NCI-H1105 (cell line): ENCODE results near the gene LEMD2.

Source experiments
- DNase-seq: peaks from one replicate; lab custom pipeline; 2025; lab: John Stamatoyannopoulos, UW

Gene LEMD2

GRCh38 chr6:33756211-33756954 lies 32.5 kb downstream of the LEMD2 start:
- no peak for DNase-seq

GRCh38 chr6:33755070-33755869 lies 33.7 kb downstream of the LEMD2 start:
- peak; percentile 21 for DNase-seq

DNA sequence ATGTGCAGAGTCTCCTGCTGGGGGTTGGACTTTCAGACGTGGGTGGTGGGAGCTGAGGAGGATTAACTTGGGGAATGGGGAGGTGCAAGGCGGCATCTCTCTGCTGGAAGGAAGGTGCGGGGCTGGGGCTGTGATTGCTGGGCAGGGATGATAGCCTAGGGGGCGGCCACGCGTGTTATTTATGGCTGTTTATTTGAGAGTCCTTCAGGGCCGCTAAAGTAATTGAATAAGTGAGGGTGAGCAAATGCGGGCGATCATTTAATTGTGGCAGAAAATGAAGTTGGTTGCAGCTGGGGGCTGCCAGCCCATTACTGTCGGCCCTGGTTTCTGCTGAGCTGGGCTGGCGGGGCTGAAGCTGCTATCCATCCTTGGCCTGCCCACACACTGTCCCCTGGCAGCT lies 34.7 kb downstream of the LEMD2 start:
- no peak for DNase-seq

- DNase-seq, result no peak
These were observed 36.3 kb downstream of the LEMD2 start for GRCh38 chr6:33752646-33753015.

DNA sequence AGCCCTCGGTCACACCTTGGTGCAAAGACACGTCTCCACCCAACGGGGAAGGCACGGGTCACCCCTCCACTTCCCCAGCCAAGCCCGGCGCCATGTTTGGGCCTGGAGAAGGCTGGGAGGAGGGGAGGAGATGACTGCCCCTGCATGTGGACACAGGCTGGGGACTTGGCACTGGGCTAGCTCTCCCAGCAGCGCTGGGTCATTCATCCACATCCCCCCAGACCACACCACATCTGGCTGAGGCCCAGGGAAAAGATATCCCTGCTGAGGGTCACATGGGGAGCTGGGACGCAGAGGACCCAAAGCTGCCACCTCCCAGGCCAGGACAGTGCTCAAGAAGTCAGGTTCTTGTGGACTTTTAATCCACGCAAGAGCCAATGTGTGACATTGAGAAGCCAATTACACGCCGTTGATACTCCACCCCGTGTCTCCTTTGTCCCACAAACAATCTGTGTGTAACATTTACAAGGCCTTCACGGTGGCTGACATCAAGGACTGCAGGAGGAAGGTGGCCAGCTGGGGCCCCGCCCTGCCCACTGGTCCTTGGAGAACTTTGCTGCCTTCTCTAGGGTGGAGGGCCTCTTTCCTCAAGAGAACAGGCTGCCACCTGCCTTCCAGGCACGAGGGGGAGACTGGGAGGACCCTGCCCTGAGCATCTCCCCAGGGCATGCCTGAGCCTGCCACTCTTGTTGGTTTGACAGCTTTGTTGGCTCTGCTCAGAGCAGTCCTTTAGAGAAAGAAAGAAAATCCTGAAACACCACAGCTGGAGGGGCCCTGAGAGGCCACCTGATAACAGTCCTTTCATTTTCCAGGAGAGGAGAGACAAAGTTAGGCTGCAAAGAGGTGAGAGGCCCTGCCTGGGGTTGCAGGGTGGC lies 36.9 kb downstream of the LEMD2 start:
- peak; percentile 91 for DNase-seq

GRCh38 chr6:33750244-33750991 lies 38.5 kb downstream of the LEMD2 start:
- no peak for DNase-seq

DNA sequence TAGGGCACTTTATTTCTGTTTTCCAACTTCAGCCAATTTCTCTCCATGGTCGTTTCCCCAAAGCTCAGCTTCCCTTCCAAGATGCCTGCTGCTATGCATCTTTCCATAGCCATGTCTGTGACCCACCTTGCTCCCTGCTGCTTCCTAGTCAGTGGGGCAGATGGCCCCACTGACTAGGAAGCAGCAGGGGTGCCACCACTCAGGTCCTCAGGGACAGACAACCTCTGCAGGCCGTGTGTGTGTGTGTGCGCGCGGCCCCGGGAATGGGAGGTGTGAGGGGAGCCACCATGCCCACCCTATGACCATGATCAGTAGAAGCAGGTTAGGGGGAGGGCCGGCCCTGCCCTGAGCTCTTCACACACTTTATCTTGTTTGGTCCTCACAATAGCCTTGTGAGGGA lies 39.5 kb downstream of the LEMD2 start:
- DNase-seq, result no peak

- no peak for DNase-seq
These were observed 40.1 kb downstream of the LEMD2 start for GRCh38 chr6:33748841-33749240.

DNA sequence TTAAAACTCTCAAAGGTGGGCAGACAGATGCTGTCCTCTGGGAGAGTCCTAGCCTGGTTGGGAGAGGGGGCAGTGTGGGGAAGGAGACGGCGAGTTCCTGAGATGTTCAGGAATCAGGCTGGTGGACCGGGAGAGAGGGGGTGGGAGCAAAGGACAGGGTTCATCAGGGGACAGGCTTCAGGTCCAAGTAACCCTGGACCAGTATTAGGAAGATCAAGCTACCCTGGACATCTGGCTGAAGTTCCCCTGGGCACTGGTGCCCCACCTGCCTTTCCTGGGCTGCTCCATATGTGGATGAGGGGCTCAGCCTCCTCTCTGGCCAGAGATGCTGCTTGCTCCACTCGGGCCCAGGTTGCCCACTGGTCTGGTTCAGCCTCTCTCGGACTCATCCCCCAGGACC lies 41.1 kb downstream of the LEMD2 start:
- no peak for DNase-seq

DNA sequence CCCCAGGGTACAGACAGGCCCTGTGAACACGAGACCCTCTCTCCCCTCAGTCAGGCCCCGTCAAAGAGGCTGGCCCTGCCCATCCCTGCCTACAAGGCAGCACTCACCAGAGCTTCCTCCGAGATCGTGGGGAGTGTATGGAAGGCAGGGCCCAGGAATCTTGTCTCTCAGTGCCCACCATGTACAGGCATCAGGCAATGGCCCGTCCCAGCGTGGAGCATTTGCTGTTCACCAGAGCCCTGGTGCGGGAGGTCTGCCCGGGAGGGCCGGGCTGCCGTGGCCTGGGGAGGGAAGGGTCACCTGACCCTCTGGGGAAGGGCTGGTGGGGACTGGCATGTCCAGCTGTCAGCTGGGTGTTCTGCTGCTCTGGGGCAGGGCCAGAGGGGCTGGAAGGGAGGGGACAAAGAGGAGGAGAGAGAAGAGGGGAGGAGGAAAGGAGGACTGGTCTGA lies 42.3 kb downstream of the LEMD2 start, which contains the start of gene IP6K3:
Gene IP6K3 (minus strand): TSS at position 255 of the 450 bp plus-strand sequence. CDS start 11,429 bp downstream, outside the sequence.
- DNase-seq, result no peak

DNA sequence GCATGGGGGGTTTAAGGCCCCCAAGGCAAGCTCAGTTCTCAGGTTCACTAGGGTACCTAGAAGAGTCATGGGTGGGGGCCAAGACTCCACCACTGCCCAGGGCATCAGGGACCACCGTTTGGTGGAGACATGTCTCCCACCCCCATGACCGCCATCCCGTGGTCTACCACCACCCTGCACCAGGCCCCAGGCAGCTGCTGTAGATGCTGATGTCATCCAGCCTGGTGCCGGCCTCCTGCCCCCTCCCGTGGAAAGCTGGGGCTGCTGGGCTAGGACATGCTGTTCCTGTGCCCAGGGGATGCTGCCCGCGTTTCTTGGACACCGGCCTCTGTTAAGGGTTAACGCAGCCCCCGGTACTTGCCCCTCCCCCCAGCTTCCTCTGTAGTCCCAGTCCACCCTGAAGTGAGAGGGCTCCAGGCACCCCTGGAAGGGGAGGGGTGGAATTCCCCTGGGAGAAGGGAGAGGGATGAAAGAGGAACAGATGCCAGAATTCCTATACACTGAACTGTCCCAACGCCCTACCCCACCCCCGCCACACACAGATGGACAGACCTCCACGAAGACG lies 42.8 kb downstream of the LEMD2 start:
- no peak for DNase-seq

- DNase-seq, result no peak
These were observed 43.4 kb downstream of the LEMD2 start for GRCh38 chr6:33745548-33745947.

DNA sequence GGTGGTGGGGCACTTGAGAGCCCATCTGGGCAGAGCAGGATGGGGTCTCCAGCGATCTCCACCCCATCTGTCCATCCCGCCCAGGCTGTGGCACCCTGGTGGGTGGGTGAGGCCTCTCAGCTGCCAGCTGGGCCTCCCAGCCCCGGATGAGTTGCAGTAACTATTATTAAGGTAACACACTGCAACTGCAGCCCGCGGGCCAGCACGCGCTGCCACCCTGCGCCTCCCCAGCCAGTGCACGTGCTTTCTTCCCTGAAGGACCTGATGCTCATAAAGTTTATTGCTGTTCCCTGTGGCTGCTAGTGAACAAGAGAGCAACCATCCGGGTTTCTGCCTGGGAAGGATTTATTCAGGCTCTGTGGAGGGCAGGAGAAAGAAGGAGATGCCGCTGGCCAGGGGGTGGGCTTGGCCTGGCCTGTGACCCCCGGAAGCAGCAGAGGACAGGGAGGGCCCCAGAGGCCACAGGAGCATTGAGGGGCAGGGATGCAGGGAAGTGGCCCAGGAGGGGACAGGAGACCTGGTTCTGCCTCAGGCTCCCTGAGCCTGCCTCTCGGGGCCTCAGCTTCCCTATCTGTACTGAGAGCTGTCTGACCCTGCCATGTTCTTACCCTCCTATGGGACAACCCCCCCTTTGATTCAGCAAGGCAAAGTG lies 43.9 kb downstream of the LEMD2 start:
- DNase-seq, result peak; percentile 33

DNA sequence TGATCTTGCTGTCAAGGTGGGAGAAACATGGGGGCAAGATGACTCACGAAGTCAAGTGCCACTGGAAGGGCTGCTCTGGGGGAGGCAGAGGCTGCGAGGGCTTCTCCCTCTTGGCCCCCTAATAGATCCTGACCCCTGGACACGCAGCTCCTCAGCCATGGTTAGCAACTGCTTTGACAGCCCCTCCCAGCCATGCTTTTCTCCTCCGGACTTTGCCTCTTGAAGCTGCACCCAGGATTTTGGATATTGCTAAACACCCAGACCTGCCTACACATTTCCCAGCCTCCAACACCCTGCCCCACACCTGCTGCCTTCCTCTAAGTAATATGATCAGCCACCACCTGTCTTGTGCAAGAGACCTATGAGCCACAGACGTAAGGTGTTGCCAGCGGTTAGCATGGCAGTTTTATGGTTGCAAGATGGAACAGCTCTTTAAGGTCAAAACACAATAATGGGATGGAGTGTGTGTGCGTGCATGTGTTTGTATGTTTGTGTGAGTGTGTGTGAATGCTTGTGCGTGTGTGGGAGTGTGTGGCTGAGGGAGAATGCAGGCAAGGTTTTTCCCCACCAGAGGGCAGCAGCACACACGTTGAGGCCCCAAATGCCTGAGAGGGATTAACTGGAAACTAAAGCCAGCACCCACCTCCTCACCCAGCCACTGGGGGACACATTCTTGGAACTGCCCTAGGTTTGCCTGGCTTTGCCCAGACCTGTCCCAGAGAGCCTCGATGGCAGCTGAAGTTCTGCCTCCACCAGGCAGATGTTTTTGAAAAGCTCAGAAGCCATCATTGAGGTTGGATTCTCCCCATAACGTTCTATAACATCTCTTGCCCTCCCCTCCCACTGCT lies 44.7 kb downstream of the LEMD2 start:
- DNase-seq, result peak; percentile 89

DNA sequence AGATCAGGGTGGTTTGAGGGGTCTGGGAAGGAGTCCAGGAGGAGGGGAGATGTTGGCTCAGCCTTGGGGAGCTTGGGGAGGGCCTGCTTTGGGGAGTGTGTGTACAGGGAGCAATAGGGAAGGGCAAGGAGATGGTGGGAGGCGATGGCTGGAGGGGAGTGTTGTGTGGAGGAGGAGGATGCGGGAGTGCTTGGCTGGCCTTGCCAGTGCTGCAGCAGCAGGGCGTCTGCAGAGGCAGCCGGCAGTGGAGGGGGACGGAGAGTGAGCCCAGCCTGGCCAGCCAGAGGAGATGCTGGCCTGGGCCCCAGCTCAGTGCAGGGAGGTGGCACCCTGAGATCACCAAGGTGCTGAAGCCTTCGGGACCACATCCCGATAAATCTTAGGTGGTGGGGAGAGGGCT lies 46.1 kb downstream of the LEMD2 start:
- DNase-seq, result no peak

GRCh38 chr6:33742092-33742491 lies 46.8 kb downstream of the LEMD2 start:
- no peak for DNase-seq

GRCh38 chr6:33740794-33741193 lies 48.1 kb downstream of the LEMD2 start:
- DNase-seq, result no peak

DNA sequence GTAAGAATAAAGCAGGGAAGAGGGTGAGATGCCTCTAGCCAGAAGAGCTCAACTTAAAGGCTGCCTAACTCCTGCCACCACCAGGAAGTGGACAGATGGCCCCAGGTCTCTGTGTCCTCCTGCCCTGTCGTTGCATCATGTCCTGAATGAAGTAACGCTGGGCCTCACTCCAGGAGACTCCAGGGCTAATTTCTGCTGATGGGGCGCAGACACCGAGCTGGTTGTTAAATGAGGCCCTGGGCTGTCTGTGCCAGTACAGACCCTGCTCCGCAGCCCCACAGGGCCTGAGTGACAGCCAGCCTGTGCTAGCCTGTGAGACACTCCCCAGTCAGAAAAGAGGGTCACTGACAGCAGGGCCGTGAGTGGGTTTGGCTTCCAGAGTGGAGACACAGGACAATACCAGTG lies 48.7 kb downstream of the LEMD2 start:
- DNase-seq, result no peak

GRCh38 chr6:33739571-33739970 lies 49.4 kb downstream of the LEMD2 start:
- no peak for DNase-seq

GRCh38 chr6:33738879-33739278 lies 50.1 kb downstream of the LEMD2 start:
- no peak for DNase-seq
